ENCODE measurements around the gene TTC39A.
"Not testable (repeated sequence)": the region's sequence is repeated elsewhere in the genome, so short reads cannot be mapped to it uniquely, and the experiment has no call there.

Gene TTC39A

DNA sequence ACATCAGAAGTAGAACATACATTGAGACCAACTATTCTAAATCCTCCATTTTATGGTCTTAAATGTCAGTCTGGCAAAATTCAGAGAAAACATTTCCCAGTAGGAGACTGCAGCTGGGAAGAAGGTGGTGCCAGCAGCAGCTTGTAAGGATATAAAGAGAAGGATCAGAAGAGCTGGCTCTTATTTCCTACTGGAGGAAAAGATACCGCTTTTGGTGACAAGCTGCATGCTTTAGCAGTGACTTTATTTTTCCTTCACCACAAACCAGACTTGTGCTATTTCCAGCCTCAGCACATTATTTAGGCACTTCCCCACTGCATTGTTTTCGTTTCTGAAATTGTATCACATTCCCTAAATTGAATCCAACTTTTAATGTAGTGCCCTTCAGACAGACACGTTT is 65.9 kb downstream of the TTC39A start:
- DNase-seq = peak; percentile 68

- no peak for DNase-seq
These were observed 67.0 kb downstream of the TTC39A start for GRCh38 chr1:51263147-51263877.

DNA sequence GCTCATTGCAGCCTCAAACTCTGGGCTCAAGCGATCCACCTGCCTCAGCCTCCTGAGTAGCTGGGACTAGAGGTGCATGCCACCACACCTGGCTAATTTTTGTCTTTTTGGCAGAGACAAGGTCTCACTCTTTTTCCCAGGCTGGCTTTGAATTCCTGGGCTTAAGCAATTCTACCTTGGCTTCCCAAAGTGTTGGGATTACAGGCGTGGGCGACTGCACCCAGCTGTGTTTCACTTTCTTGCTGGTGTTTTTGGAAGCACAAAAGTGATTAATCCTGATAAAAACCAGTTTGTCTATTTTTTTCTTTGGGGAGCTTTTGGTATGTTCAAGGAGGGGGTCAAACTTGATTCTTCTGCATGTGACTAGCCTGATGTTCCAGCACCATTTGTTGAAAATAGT is 75.0 kb downstream of the TTC39A start:
- no peak for DNase-seq

GRCh38 chr1:51253691-51254090 is 76.7 kb downstream of the TTC39A start:
- DNase-seq = no peak

DNA sequence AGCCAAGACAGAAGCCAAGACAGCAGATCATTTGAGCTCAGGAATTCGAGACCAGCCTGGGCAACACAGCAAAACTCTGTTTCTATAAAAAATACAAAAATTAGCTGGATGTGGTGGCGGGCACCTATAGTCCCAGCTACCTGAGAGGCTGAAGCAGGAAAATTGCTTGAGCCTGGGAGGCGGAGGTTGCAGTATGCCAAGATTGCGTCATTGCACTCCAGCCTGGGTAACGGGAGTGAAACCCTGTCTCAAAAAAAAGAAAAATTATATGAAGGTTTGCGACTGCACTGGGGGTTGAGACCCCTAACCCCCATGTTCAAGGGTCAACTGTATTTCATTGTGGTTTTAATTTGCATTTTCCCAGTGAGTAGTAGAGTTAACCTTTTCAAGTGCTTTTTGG is 78.0 kb downstream of the TTC39A start:
- DNase-seq = no peak

DNA sequence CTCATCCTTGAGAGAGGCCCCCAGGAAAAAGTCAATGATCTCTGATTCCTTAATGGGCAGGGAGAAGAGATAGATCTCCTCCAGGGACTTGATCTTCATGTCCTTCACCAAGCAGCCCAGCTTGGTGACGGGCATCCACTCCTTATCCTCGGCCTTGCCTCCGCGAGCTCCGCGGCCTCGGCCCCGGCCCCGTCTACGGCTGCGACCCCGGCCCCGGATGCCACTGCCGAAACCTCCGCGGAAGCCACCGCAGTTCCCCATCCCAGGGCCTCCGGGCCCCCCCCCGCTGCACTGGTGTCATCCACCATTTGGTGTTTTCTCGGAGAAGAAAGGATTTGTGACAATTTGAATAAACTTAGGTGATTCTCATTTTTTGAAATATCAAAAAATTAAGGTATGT is 79.2 kb downstream of the TTC39A start:
- DNase-seq = not testable (repeated sequence)

DNA sequence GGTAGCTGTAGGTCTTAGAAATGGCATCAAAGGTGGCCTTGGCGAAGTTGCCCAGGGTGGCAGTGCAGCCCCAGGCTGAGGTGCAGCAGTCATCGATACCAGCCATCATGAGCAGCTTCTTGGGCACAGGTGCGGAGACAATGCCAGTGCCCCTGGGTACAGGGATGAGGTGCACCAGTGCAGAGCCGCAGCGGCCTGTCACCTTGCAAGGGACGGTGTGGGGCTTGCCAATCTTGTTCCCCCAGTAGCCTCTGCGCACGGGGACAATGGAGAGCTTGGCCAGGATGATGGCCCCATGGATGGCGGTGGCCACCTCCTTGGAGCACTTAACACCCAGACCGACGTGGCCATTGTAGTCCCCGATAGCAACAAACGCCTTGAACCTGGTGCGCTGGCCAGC is 79.6 kb downstream of the TTC39A start:
- not testable (repeated sequence) for DNase-seq

DNA sequence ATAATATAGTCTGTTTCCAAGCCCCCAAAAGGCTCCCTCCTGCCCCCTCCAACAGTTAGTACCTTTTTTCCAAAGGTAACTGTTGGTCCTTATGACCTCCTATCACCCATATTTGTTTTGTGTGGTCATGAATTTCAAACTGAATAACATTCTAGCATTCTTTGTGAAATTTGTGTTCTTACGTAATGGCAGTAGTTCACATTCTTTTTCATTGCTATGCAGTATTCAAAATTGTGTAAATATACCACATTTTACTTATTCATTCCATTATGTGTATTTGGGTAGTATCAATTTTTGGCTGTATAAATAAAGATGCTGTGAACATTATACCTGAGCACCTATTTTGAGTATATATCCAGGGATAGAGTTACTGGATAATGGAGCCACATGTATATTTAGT is 80.9 kb downstream of the TTC39A start:
- no peak for DNase-seq

GRCh38 chr1:51247499-51247898 is 82.9 kb downstream of the TTC39A start:
- no peak for DNase-seq

GRCh38 chr1:51247022-51247421 is 83.3 kb downstream of the TTC39A start:
- DNase-seq = no peak

DNA sequence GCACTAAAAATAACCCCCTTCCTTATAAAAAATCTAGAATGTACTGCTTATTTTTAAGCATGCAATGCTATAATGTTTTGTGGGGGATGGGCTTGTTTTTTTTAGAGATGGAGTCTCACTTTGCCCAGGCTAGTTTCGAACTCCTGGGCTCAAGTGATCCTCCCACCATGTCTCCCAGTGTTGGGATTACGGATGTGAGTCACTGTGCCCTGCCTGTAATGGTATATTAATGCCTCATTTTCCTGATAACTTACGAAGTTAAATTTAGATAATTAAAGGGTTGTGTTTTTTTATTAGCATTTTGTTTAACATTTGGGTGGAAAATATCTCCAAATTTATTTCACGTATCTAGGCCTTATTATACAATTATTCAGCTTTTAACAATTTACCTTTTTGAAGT is 87.8 kb downstream of the TTC39A start:
- DNase-seq = no peak

DNA sequence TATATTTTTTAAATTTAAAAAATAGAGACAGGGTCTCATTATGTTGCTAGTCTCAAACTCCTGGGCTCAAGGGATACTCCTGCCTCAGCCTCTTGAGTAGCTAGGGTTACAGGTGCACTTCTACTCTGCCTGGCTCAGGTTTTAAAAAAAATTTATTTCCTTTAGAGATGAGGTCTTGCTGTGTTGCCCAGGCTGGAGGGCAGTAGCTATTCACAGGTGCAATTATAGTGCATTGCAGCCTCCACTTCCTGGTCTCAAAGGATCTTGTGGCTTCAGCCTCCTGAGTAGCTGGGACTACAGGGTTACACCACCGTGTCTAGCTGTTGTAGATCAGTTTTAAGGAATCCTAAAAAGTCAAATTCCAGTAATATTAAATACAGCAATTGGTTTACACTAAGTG is 89.2 kb downstream of the TTC39A start:
- DNase-seq = no peak

DNA sequence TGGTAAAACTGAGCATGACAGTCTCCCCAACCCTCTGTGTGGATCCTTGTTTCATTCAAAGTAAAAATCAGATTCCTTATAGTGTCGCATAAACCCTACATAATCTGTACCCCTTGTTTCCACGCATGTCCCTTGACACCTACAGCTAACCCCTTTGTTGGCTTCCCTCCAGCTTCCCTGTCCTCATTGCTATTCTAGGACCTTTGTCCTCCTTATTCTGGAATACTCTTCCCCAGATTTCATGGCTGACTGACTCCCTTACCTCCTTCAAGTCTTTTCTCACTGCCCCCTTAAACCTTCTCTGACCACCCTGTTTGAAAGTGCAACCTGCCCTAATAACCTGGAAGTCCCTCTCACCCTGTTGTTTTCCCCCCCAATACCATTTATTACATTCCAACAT is 90.3 kb downstream of the TTC39A start:
- no peak for DNase-seq

DNA sequence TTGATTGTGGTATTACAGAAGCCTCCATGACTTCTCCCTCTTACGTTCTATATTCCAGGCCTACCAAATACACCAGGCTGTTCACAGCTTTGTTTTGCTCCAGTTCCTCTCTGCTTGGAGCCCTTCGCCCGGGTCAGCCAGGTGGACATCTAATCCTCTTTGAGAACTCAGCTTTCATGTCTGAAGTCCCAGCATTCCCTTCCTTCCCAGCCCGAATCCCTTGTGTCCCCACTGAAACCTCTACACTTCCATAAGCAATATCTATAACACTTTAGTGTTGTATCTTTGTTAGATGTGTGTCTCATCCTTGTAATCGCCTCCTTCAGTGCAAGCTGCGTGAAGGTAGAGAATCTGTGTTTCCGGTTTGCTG is 92.3 kb downstream of the TTC39A start:
- peak; percentile 49 for DNase-seq

DNA sequence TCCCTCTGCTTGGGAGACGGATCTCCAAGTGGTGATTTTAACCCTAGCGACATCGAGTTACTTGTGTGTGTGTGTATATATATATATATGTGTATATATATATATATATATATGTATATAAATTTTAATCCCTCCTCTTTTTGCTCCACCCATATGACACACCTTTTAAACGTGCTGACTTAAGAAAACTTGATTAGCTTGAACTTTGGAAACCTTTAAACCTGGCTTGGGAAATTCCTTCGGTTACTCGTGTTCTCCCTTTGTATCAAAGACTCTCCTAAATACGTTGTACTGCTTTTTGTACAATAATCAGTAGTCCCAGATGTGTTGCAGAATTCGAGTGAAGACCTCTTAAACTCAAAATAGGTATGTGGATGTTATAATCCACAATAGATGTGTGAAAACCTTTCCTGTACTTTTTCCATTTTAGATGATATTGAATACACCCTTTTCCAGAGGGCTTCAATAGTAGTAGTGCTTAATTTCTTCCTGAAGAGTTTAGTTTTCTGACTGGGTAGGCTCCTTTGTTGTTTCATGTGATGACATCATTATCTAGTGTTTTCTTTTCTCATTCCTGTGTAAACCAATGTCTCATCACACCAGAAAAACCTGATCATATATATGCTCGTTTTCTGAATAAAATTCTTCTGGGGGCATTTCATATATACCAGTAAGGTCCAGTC is 92.9 kb downstream of the TTC39A start:
- peak; percentile 68 for DNase-seq
